PC-3 (cell line): ENCODE results near the gene MROH2B.

Experiments
- EZH2 ChIP-seq: fragments of 300-600 bp; sonication (generic); IDR thresholded peaks from one replicate; pipeline ENCODE4 v1.6.1; 2017; ENCODE audit warnings: antibody characterized with exemption, mild to moderate bottlenecking, low read length; ENCODE audit not compliant: unreplicated experiment
- TF ChIP-seq, protein P1 (sequence below): fragments of 300-600 bp; sonication (generic); conservative IDR thresholded peaks from 2 replicates; pipeline ENCODE4 v1.5.1; 2017; ENCODE audit warnings: antibody characterized with exemption, low read depth, mild to moderate bottlenecking, low read length

DNA sequence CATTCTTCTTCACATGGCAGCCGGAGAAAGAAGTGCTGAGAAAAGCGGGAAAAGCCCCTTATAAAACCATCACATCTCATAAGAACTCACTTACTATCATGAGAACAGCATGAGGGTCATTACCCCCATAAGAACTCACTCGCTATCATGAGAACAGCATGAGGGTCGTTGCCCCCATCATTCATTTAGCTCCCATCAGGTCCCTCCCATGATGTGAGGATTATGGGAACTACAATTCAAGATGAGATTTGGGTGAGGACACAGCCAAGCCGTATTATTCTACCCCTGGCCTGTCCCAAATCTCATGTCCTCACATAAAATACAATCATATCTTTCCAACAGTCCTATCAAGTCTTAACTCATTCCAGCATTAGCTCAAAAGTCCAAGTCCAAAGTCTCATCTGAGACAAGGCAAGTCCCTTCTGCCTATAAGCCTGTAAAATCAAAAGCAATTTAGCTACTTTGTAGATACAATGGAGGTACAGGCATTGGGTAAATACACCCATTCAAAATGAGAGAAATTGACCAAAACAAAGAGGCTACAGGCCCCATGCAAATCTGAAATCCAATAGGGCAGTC is 79.1 kb downstream of the MROH2B start:
- TF ChIP-seq, protein P1, sequence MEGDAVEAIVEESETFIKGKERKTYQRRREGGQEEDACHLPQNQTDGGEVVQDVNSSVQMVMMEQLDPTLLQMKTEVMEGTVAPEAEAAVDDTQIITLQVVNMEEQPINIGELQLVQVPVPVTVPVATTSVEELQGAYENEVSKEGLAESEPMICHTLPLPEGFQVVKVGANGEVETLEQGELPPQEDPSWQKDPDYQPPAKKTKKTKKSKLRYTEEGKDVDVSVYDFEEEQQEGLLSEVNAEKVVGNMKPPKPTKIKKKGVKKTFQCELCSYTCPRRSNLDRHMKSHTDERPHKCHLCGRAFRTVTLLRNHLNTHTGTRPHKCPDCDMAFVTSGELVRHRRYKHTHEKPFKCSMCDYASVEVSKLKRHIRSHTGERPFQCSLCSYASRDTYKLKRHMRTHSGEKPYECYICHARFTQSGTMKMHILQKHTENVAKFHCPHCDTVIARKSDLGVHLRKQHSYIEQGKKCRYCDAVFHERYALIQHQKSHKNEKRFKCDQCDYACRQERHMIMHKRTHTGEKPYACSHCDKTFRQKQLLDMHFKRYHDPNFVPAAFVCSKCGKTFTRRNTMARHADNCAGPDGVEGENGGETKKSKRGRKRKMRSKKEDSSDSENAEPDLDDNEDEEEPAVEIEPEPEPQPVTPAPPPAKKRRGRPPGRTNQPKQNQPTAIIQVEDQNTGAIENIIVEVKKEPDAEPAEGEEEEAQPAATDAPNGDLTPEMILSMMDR, result no peak
- no peak for TF ChIP-seq EZH2
